KOPT-K1 (cell line): ENCODE measurements around the gene TSPAN13.

Experiments
- H3K27ac ChIP-seq: fragments of 200-600 bp; sonication (generic); 2 replicates; pipeline ENCODE4 v1.5.1; 2016; ENCODE audit warnings: antibody characterized with exemption, mild to moderate bottlenecking, low read depth, low read length; ENCODE audit not compliant: poor library complexity, severe bottlenecking
- H3K36me3 ChIP-seq: fragments of 200-600 bp; sonication (generic); 2 replicates; pipeline ENCODE4 v1.5.1; 2017; ENCODE audit warnings: antibody characterized with exemption, mild to moderate bottlenecking, low read length, moderate library complexity; ENCODE audit not compliant: insufficient read depth
- H3K9me3 ChIP-seq: fragments of 200-600 bp; sonication (generic); 2 replicates; pipeline ENCODE4 v1.5.1; 2017; ENCODE audit warnings: antibody characterized with exemption, low read length, mild to moderate bottlenecking; ENCODE audit not compliant: insufficient read depth, poor library complexity, severe bottlenecking

The TSPAN13 gene

GRCh38 chr7:16778476-16778875 lies 24.9 kb downstream of the TSPAN13 start:
- no peaks in the 10 kb centered on the region for H3K36me3 ChIP-seq
- no peak overlapping the region for H3K27ac ChIP-seq

GRCh38 chr7:16779051-16779450 lies 25.5 kb downstream of the TSPAN13 start:
- Histone ChIP-seq H3K27ac (no peak overlapping the region), H3K36me3 (no peaks in the 10 kb centered on the region), H3K9me3 (no peaks in the 10 kb centered on the region)

More at GRCh38 chr7:16778476-16778875, 24.9 kb downstream of the TSPAN13 start:
- H3K9me3 ChIP-seq: no peaks in the 10 kb centered on the region

DNA sequence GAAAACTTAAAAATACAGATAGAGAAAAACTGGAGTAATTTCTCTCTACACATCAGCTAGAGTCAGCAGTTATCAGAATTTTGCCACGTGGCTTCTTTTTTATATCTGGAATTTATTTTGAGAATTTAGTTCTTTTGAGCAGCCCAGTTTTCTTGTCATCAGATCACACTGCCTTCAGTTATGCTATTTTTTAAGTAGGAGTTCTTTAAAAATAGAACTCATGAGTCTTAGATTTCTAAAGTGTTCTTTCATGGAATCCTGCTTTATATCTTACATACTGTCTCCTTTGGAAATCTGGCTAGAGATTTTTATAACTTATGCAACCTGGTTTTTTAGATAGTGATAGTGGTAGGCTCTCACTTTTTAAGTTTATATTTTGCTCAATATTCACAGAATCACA lies 27.0 kb downstream of the TSPAN13 start:
- Histone ChIP-seq H3K36me3 (no peaks in the 10 kb centered on the region), H3K27ac (no peak overlapping the region), H3K9me3 (no peaks in the 10 kb centered on the region)

- no peaks in the 10 kb centered on the region for H3K9me3 ChIP-seq
- H3K36me3 ChIP-seq: no peaks in the 10 kb centered on the region
- H3K27ac ChIP-seq: no peak overlapping the region
Observed at GRCh38 chr7:16785321-16785720, 31.8 kb downstream of the TSPAN13 start.

GRCh38 chr7:16785846-16786245 lies 32.3 kb downstream of the TSPAN13 start:
- Histone ChIP-seq H3K9me3 (no peaks in the 10 kb centered on the region), H3K36me3 (no peaks in the 10 kb centered on the region), H3K27ac (no peak overlapping the region)

- Histone ChIP-seq H3K27ac (no peak overlapping the region), H3K36me3 (no peaks in the 10 kb centered on the region), H3K9me3 (no peaks in the 10 kb centered on the region)
Observed at GRCh38 chr7:16786257-16786656, 32.7 kb downstream of the TSPAN13 start.

DNA sequence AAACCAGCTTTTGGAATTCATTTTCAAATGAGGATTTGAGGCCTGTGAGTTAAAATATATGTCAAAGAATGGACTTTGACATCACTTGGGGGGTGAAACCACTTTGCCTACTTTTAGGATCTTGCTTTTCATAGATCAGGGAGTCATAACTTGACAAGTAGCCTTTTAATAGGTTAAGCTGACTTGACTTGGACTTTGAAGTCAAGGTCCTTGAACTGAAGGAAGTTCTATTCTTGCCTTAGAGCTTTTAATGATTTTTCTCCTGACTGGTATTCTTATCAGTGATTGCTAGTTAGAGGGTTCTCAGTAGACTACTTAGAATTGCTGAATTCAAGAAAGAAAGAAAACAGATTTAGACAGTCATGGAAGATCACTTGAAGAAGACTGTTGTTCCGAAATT lies 33.6 kb downstream of the TSPAN13 start:
- no peaks in the 10 kb centered on the region for H3K9me3 ChIP-seq
- no peak overlapping the region for H3K27ac ChIP-seq
- H3K36me3 ChIP-seq: no peaks in the 10 kb centered on the region

- H3K9me3 ChIP-seq: no peaks in the 10 kb centered on the region
- H3K27ac ChIP-seq: no peak overlapping the region
- no peaks in the 10 kb centered on the region for H3K36me3 ChIP-seq
Observed at GRCh38 chr7:16791071-16791470, 37.5 kb downstream of the TSPAN13 start.

DNA sequence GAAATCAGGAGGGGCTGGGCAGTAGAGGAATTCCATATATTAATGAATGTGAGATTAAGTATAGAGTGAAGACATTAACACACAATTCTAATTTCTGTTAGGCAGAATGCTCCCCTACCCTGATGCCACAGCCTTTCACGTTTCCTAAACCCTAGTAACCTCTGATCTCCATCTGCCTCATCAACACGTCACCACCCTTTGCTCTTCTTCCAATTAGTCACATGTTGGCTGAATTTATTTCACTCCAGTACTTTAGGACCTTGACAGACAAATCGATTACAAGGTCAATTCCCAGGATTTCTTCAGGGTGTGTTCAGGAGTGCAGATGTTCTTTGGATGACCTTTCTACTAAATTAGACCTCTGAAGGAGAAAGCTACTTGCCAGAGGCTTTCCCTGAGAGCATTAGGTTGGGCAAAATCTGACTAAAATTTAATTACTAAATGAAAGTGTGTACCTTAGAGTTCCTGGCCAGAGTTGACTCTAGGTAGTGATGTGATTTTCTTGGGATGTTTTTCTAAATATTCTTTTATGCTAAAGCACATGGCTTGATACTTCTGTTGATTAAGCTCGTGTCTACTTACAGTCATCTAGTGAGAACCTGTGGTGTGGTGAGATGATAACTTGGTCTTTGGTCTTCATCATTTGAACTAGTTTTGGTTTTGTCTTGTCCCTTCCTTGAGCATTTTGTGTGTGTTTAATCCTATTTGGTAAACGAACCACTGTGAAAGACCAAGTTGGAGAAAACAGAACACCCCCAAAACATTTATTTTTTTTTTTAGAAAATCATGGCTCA lies 38.5 kb downstream of the TSPAN13 start:
- Histone ChIP-seq H3K27ac (no peak overlapping the region), H3K9me3 (no peaks in the 10 kb centered on the region), H3K36me3 (no peaks in the 10 kb centered on the region)

- H3K27ac ChIP-seq: no peak overlapping the region
- no peaks in the 10 kb centered on the region for H3K36me3 ChIP-seq
- H3K9me3 ChIP-seq: no peaks in the 10 kb centered on the region
Observed at GRCh38 chr7:16794986-16795385, 41.4 kb downstream of the TSPAN13 start.

DNA sequence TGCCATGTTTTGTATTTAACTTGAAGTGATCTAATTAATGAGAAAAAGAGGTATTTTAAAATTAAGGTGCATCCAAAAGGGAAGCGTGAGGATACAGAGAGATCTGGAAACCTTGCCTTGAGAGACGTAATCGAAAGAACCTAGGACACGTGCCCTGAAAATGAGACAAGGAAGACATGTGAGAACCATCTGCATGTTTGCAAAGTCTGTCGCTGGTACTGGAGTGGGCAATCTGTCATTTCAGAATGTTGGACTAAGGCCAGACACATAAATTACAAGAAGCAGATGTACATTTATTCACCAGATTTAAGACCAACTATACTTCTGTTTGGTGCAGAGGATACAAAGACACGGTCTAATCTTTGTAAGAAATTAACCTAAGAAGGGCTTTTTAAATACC lies 42.1 kb downstream of the TSPAN13 start:
- Histone ChIP-seq H3K27ac (no peak overlapping the region), H3K9me3 (no peaks in the 10 kb centered on the region), H3K36me3 (no peaks in the 10 kb centered on the region)

- H3K36me3 ChIP-seq: no peaks in the 10 kb centered on the region
- no peak overlapping the region for H3K27ac ChIP-seq
- no peaks in the 10 kb centered on the region for H3K9me3 ChIP-seq
Observed at GRCh38 chr7:16801111-16801542, 47.6 kb downstream of the TSPAN13 start.

DNA sequence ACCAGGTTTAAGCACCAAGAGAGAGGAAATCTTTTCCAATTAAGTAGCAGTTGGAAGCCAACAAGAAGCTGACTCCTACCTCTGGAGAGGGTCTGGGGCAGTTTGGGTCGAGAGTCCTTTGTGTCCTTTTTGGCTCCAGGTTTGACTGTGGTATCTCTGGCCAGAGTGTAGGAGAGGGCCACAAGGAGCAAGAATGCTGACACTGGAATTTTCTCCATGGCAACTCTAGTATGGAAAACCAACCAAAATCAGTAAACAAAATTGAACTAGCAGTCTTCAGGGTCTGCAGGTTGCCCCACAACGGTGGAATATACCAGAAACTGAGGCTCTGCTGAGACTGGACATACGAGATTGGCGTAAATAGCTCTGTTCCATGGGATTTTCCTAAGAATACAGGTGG lies 48.0 kb downstream of the TSPAN13 start:
- Histone ChIP-seq H3K27ac (no peak overlapping the region), H3K9me3 (no peaks in the 10 kb centered on the region), H3K36me3 (no peaks in the 10 kb centered on the region)

GRCh38 chr7:16803125-16803524 lies 49.6 kb downstream of the TSPAN13 start:
- no peaks in the 10 kb centered on the region for H3K36me3 ChIP-seq
- H3K9me3 ChIP-seq: no peaks in the 10 kb centered on the region
- no peak overlapping the region for H3K27ac ChIP-seq

DNA sequence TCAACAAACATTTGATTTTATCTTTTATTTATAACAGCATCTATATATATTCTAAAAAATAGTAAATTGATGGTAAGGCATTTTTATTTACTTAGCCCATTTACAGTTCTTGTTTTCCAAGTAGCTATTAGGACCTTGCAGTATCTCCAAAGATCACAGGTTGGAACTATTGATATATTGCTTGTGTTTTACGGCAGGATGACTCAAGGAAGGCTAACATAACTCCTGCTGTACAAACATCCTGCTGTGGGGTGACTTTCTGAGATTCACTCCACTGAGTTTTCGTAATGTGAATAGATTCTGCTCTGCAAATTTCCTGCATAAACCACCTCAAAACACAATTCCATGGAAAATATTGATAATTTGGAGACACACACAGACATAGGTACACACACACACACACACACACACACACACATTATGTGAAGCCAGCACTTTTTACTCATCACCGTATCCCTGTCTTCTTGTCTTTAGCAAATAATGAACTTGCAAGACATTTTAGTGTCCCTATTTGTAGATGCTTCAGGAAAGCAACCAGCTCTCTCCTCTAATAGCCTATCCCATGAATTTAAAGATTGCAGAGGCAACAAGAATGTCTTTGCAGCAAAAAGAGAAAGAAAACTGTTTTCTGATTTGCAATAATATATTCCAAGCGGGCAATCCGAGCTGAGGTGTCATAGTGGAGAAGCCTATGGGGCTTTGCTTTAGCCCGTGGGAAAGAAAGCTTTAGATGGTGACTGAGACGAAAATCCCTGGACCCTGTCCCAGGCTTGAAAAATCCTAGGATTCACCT lies 50.5 kb downstream of the TSPAN13 start:
- no peak overlapping the region for H3K27ac ChIP-seq
- no peaks in the 10 kb centered on the region for H3K9me3 ChIP-seq
- H3K36me3 ChIP-seq: no peaks in the 10 kb centered on the region
